Parathyroid adenoma (tissue), 2 donors: ENCODE results near the gene SYNGR4.
A peak's percentile ranks its signal among the peaks of the same experiment; 100 is the strongest.

Source experiments
- H2AFZ ChIP-seq: fragments of 300-600 bp; sonication (generic); one replicate; pipeline ENCODE4 v1.7.0; 2017; ENCODE audit warnings: antibody characterized with exemption, mild to moderate bottlenecking
- H3K27ac ChIP-seq: fragments of 300-600 bp; sonication (generic); one replicate; pipeline ENCODE4 v1.7.0; 2017
- H3K27me3 ChIP-seq: fragments of 300-600 bp; sonication (generic); one replicate; pipeline ENCODE4 v1.7.0; 2017; ENCODE audit warnings: low read length; ENCODE audit not compliant: control insufficient read depth, insufficient read depth
- H3K36me3 ChIP-seq: fragments of 300-600 bp; sonication (generic); one replicate; pipeline ENCODE4 v1.7.0; 2017; ENCODE audit warnings: low read length; ENCODE audit not compliant: control insufficient read depth, insufficient read depth
- H3K4me1 ChIP-seq: fragments of 300-600 bp; sonication (generic); one replicate; pipeline ENCODE4 v1.7.0; 2017; ENCODE audit warnings: control low read depth
- H3K4me2 ChIP-seq: fragments of 300-600 bp; sonication (generic); one replicate; pipeline ENCODE4 v1.7.0; 2017; ENCODE audit warnings: low read length
- H3K4me3 ChIP-seq: fragments of 300-600 bp; sonication (generic); one replicate; pipeline ENCODE4 v1.7.0; 2017; ENCODE audit warnings: low read depth, low read length
- H3K79me2 ChIP-seq: fragments of 300-600 bp; sonication (generic); one replicate; pipeline ENCODE4 v1.7.0; 2017; ENCODE audit warnings: control low read depth
- H3K9ac ChIP-seq: fragments of 300-600 bp; sonication (generic); one replicate; pipeline ENCODE4 v1.7.0; 2017; ENCODE audit warnings: mild to moderate bottlenecking
- H3K9me3 ChIP-seq: fragments of 300-600 bp; sonication (generic); one replicate; pipeline ENCODE4 v1.7.0; 2017; ENCODE audit warnings: low read length; ENCODE audit not compliant: control insufficient read depth
- TF ChIP-seq, protein P1 (sequence below): fragments of 300-600 bp; sonication (generic); IDR thresholded peaks from one replicate; pipeline ENCODE4 v1.7.0; 2017; ENCODE audit warnings: antibody characterized with exemption, mild to moderate bottlenecking
- donor health status: primary hyperparathyroidism.

The SYNGR4 gene

DNA sequence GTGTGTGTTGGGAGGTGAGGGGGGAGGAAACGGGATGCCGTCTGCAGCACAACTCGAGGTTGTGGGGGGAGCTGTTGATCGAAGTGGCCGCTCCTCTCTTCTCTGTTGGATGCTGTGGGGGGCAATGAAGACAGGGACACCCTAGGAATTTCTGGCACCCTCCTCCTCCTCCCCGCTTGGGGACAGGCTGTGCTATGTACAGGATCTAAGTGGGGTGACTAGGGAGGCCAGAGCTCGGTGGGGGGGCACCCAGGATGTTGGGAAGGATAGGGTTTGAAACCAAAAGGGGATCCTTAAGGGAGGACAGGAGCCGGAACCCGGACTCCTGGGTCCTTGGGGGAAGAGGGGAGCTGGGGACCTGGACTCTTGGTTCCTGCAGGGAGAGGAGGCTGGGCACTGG is 31.3 kb downstream of the SYNGR4 start:
- Histone ChIP-seq H2AFZ (no peak overlapping the region), H3K9me3 (no peaks in the 10 kb centered on the region), H3K9ac (no peak overlapping the region), H3K4me1 (no peaks in the 10 kb centered on the region), H3K27me3 (no peaks in the 10 kb centered on the region), H3K36me3 (no peaks in the 10 kb centered on the region), H3K27ac (no peak overlapping the region), H3K79me2 (peaks cover 5% of the 10 kb centered on the region), H3K4me2 (peak overlapping the region; percentile 72), H3K4me3 (no peak overlapping the region)
- TF ChIP-seq, protein P1, sequence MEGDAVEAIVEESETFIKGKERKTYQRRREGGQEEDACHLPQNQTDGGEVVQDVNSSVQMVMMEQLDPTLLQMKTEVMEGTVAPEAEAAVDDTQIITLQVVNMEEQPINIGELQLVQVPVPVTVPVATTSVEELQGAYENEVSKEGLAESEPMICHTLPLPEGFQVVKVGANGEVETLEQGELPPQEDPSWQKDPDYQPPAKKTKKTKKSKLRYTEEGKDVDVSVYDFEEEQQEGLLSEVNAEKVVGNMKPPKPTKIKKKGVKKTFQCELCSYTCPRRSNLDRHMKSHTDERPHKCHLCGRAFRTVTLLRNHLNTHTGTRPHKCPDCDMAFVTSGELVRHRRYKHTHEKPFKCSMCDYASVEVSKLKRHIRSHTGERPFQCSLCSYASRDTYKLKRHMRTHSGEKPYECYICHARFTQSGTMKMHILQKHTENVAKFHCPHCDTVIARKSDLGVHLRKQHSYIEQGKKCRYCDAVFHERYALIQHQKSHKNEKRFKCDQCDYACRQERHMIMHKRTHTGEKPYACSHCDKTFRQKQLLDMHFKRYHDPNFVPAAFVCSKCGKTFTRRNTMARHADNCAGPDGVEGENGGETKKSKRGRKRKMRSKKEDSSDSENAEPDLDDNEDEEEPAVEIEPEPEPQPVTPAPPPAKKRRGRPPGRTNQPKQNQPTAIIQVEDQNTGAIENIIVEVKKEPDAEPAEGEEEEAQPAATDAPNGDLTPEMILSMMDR: no peak

DNA sequence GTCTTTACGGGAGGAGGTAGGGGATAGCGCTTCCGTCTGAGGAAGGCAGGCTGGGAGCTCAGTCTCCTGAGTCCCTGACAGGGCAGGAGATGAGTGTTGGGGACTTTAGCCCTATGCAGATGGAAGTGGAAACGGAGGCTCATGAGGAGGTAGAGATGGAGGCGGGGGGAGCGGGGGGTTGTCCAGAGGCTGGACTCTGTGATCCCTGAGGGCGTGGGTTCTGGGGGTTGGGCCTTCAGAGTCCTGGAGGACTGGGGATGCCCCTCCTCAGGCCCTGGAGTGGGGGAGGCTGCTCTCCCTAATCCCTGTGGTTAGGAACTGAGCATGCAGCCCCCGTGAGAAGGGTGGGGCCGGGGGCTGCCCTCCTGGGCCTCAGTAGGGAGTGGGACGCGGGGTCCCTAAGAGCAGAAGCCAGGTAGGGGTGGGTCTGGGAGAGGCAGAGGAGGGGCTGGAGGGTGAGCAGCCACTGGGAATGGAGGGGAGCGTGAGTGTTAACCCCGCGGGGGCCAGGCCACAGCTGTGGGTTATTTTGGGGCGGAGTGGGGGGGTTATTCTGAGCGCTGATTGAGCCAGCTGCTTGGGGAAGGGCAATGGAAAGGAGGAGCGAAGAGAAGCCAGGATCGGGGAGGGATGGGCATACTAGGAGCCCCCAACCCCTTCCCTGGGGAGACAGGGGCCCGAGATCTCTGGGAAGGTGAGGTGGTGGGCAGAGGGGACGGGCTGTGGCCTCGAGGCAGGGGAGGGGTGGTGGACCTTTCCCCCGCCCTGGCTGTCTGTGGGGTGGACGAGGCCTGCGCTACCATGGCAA is 32.1 kb downstream of the SYNGR4 start:
- H3K36me3 ChIP-seq: no peaks in the 10 kb centered on the region
- no peaks in the 10 kb centered on the region for H3K27me3 ChIP-seq
- no peaks in the 10 kb centered on the region for H3K79me2 ChIP-seq
- H3K4me1 ChIP-seq: no peaks in the 10 kb centered on the region
- H3K4me2 ChIP-seq: no peak overlapping the region
- no peak overlapping the region for H2AFZ ChIP-seq
- H3K9me3 ChIP-seq: no peaks in the 10 kb centered on the region
- no peak overlapping the region for H3K4me3 ChIP-seq
- H3K27ac ChIP-seq: no peak overlapping the region
- TF ChIP-seq, protein P1: no peak
- H3K9ac ChIP-seq: no peak overlapping the region

DNA sequence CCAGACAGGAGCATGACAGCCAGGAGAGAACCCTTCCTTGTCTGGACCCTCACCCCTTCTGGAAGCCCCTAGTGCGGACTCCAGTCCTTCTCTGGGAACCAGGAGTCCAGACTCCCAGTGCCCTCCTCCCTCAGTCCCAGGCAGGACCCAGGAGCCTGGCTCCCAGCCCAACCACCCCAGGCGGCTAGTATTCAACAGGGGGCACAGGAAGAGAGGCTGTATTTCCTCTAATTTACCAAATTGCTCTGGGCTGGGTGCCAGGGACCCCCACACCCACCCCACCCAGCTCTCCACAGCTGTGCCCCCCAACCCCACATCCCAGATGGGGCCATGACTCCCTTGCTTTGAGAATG is 32.6 kb downstream of the SYNGR4 start:
- Histone ChIP-seq H3K79me2 (no peaks in the 10 kb centered on the region), H3K9me3 (no peaks in the 10 kb centered on the region), H3K27ac (no peak overlapping the region), H3K9ac (no peak overlapping the region), H2AFZ (no peak overlapping the region), H3K4me2 (no peak overlapping the region), H3K36me3 (no peaks in the 10 kb centered on the region), H3K27me3 (no peaks in the 10 kb centered on the region), H3K4me1 (no peaks in the 10 kb centered on the region), H3K4me3 (no peak overlapping the region)
- TF ChIP-seq, protein P1: no peak

DNA sequence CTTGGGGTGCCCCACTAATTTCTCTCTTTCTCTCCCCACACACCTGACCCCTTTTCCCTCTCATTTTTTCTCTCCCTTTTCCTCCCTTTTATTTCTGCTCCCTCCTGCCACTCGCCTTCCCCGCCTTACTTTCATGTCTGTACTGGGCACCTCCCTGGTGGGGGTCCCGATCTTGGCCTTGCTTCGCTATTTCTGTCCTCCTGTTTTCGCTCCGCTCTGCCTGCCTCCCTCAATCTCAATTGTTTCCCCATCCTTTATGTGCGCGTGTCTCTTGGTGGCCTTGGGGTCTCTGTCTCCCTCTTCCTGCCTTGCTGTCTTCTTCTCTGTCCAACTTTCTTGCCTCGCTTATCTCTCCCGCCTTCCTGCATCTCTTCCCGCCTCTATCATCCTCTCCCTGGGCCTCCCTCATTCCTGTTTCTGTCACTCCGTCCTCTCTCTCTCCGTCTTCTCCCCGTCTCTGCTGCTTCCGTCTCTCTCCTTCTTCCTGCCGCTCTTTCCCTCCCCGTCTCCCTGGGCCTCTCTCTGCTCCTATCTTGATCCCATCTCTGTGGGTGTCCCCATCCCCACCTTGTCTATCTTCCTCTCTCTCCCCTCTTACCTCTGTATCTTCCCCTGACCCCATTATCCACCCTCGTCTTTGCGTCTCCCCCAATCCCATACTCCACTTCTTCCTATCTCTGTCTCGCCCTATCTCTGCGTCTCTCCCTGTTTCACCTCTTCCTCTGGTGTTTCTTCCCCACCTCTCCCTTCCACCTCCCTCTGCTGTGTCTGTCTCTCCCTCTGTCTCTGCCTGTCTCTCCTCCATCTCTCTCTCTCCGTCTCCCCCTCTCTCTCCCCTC is 33.3 kb downstream of the SYNGR4 start:
- Histone ChIP-seq H3K9me3 (no peaks in the 10 kb centered on the region), H3K79me2 (no peaks in the 10 kb centered on the region), H3K27ac (no peak overlapping the region), H3K4me3 (peak overlapping the region; percentile 57), H3K27me3 (no peaks in the 10 kb centered on the region), H3K4me2 (peak overlapping the region; percentile 83), H2AFZ (no peak overlapping the region), H3K9ac (no peak overlapping the region), H3K4me1 (no peaks in the 10 kb centered on the region), H3K36me3 (no peaks in the 10 kb centered on the region)
- TF ChIP-seq, protein P1: no peak
